Trophoblast cell (in vitro differentiated cells and primary cell): ENCODE results near the gene GSX2.
"Not testable (repeated sequence)": the region's sequence is repeated elsewhere in the genome, so short reads cannot be mapped to it uniquely, and the experiment has no call there.

ENCODE experiments used
- DNase-seq, 2 donors: peaks; one replicate each; pipeline ENCODE4 v3.0.0-alpha.2; 2016
- H2AFZ ChIP-seq: 2 replicates; pipeline ENCODE4 v1.6.1; 2013; ENCODE audit warnings: low read length, moderate library complexity, mild to moderate bottlenecking; ENCODE audit not compliant: insufficient read depth, poor library complexity
- H2AK5ac ChIP-seq: 2 replicates; pipeline ENCODE4 v1.6.1; 2013; ENCODE audit warnings: mild to moderate bottlenecking, low read length
- H2BK120ac ChIP-seq: 2 replicates; pipeline ENCODE4 v1.6.1; 2013; ENCODE audit warnings: low read length, mild to moderate bottlenecking, moderate library complexity; ENCODE audit not compliant: insufficient read depth, poor library complexity
- H2BK12ac ChIP-seq: 2 replicates; pipeline ENCODE4 v1.6.1; 2013; ENCODE audit warnings: mild to moderate bottlenecking, low read length, moderate library complexity
- H2BK5ac ChIP-seq: 2 replicates; pipeline ENCODE4 v1.6.1; 2013; ENCODE audit warnings: low read length, low read depth, moderate library complexity, mild to moderate bottlenecking; ENCODE audit not compliant: poor library complexity
- H3K14ac ChIP-seq: 2 replicates; pipeline ENCODE4 v1.6.1; 2013; ENCODE audit warnings: mild to moderate bottlenecking, low read length
- H3K18ac ChIP-seq: 2 replicates; pipeline ENCODE4 v1.6.1; 2013; ENCODE audit warnings: mild to moderate bottlenecking, low read length
- H3K23ac ChIP-seq: 2 replicates; pipeline ENCODE4 v1.6.1; 2013; ENCODE audit warnings: low read length
- H3K27ac ChIP-seq: 2 replicates; pipeline ENCODE4 v1.5.1; 2013; ENCODE audit warnings: low read depth, mild to moderate bottlenecking, inconsistent platforms, low read length, moderate library complexity
- H3K27me3 ChIP-seq: 2 replicates; pipeline ENCODE4 v1.6.1; 2013; ENCODE audit warnings: inconsistent platforms, mild to moderate bottlenecking, low read length, moderate library complexity; ENCODE audit not compliant: insufficient read depth
- H3K36me3 ChIP-seq, 2 experiments: 1 replicate in 1 of 2; 2 replicates in 1 of 2; pipeline ENCODE4 v1.6.1; 2013; ENCODE audit warnings: low read length in 2 of 2, mild to moderate bottlenecking in 2 of 2, moderate library complexity in 1 of 2; ENCODE audit not compliant: insufficient read depth in 2 of 2, control insufficient read depth in 1 of 2
- H3K4ac ChIP-seq: 2 replicates; pipeline ENCODE4 v1.6.1; 2013; ENCODE audit warnings: low read depth, mild to moderate bottlenecking, low read length, moderate library complexity
- H3K4me1 ChIP-seq, 2 experiments: 1 replicate in 1 of 2; 2 replicates in 1 of 2; pipeline ENCODE4 v1.6.1; 2013; ENCODE audit warnings: low read length in 2 of 2, mild to moderate bottlenecking in 2 of 2, moderate library complexity in 1 of 2; ENCODE audit not compliant: insufficient read depth in 2 of 2, control insufficient read depth in 1 of 2
- H3K4me2 ChIP-seq: 2 replicates; pipeline ENCODE4 v1.6.1; 2013; ENCODE audit warnings: inconsistent platforms, mild to moderate bottlenecking, low read length, moderate library complexity
- H3K4me3 ChIP-seq: 2 replicates; pipeline ENCODE4 v1.5.1; 2013; ENCODE audit warnings: mild to moderate bottlenecking, low read depth, low read length, inconsistent platforms
- H3K79me1 ChIP-seq: one replicate; pipeline ENCODE4 v1.6.1; 2013; ENCODE audit warnings: low read length
- H3K79me2 ChIP-seq: 2 replicates; pipeline ENCODE4 v1.6.1; 2013; ENCODE audit warnings: low read length, mild to moderate bottlenecking; ENCODE audit not compliant: control insufficient read depth, insufficient read depth, poor library complexity
- H3K9ac ChIP-seq: 2 replicates; pipeline ENCODE4 v1.6.1; 2013; ENCODE audit warnings: mild to moderate bottlenecking, low read length
- H3K9me3 ChIP-seq: 2 replicates; pipeline ENCODE4 v1.6.1; 2013; ENCODE audit warnings: low read depth, mild to moderate bottlenecking, control low read depth, inconsistent platforms, low read length; ENCODE audit not compliant: insufficient read depth
- H4K12ac ChIP-seq: 2 replicates; pipeline ENCODE4 v1.6.1; 2013; ENCODE audit warnings: low read depth, mild to moderate bottlenecking, low read length, moderate library complexity
- H4K8ac ChIP-seq: 2 replicates; pipeline ENCODE4 v1.6.1; 2013; ENCODE audit warnings: low read depth, mild to moderate bottlenecking, low read length, moderate library complexity
- H4K91ac ChIP-seq: one replicate; pipeline ENCODE4 v1.6.1; 2013; ENCODE audit warnings: low read depth, mild to moderate bottlenecking, low read length, moderate library complexity
- WGBS: extraction: QIAGEN DNeasy Blood & Tissue Kit; methylation state at CpG from one replicate; pipeline ENCODE4 v1.1.7; 2013; ENCODE audit warnings: missing lambda C conversion rate; ENCODE audit not compliant: insufficient read length, insufficient coverage; ENCODE audit errors: extremely low coverage; 5-methylcytosine and 5-hydroxymethylcytosine counted together

GSX2 gene

DNA sequence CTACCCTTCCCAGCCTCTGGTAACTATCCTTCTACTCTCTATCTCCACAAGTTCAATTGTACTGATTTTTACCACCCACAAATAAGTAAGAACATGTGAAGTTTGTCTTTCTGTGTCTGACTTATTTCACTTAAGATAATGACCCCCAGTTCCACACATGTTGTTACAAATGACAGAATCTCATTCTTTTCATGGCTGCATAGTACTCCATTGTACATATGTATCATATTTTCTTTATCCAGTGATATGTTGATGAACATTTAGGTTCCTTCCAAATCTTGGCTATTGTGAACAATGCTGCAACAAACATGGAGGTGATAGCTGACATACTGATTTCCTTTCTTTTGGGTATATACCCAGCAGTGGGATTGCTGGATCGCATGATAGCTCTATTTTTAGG lies 27.7 kb downstream of the GSX2 start:
- no peak overlapping the region for H3K4me2 ChIP-seq
- H3K9ac ChIP-seq, result no peak overlapping the region
- H3K14ac ChIP-seq, result no peak overlapping the region
- H3K27ac ChIP-seq, result no peak overlapping the region
- H2AK5ac ChIP-seq, result no peak overlapping the region
- no peaks in the 10 kb centered on the region for H3K9me3 ChIP-seq
- H3K23ac ChIP-seq, result no peak overlapping the region
- no peaks in the 10 kb centered on the region for H3K4me1 ChIP-seq
- no peak overlapping the region for H2BK120ac ChIP-seq
- H3K79me2 ChIP-seq, result no peaks in the 10 kb centered on the region
- H3K4ac ChIP-seq, result no peak overlapping the region
- no peak overlapping the region for H4K12ac ChIP-seq
- no peak overlapping the region for H4K8ac ChIP-seq
- H3K36me3 ChIP-seq, result no peaks in the 10 kb centered on the region
- no peak overlapping the region for H2BK12ac ChIP-seq
- H4K91ac ChIP-seq, result no peak overlapping the region
- H2AFZ ChIP-seq, result no peak overlapping the region
- no peak overlapping the region for H3K4me3 ChIP-seq
- H2BK5ac ChIP-seq, result no peak overlapping the region
- no peaks in the 10 kb centered on the region for H3K79me1 ChIP-seq
- WGBS, result no CpG with 5 or more reads among the region's 1 CpG
- no peak for DNase-seq
- H3K27me3 ChIP-seq, result no peaks in the 10 kb centered on the region
- H3K18ac ChIP-seq, result no peak overlapping the region

DNA sequence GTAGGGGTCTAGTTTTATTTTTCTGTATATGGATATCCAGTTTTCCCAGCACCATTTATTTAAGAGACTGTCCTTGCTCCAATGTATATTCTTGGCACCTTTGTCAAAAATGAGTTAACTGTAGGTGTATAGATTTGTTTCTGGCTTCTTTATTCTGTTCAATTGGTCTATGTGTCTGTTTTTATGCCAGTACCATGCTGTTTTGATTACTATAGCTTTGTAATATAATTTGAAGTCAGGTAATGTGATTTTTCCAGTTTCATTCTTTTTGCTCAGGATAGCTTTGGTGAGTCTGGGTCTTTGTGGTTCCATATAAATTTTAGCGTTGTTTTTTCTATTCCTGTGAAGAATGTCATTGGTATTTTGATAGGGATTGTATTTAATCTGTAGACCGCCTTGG lies 28.7 kb downstream of the GSX2 start:
- H2BK5ac ChIP-seq, H3K27ac ChIP-seq, H3K36me3 ChIP-seq, H2AFZ ChIP-seq, H3K4me1 ChIP-seq, H4K12ac ChIP-seq, H3K4me3 ChIP-seq, H3K9ac ChIP-seq, H3K9me3 ChIP-seq, H4K8ac ChIP-seq, H3K79me1 ChIP-seq, H3K27me3 ChIP-seq, H3K4ac ChIP-seq, H2BK120ac ChIP-seq, H3K23ac ChIP-seq, DNase-seq, H3K4me2 ChIP-seq, H2AK5ac ChIP-seq, H3K79me2 ChIP-seq, H2BK12ac ChIP-seq, H3K18ac ChIP-seq, H3K14ac ChIP-seq, H4K91ac ChIP-seq: not testable (repeated sequence)
- no CpG with 5 or more reads among the region's 2 CpGs for WGBS

DNA sequence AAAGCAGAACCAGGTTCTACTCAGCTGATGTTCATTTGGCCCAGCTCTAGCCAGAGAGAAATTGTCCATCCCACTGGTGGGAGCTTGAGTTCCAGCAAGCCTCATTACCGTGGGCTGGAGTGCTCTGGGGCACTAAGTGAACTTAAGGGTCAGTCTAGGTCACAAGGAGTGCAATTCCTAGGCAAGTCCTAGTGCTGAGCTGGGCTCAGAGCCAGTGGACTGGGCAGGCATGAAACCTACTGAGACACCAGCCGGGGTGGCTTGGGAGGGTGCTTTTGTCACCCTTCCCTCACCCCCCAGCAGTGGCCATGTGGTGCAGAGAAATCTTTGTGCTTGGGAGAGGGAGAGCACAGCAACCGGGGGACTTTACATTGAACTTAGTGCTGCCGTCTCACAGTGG lies 39.4 kb downstream of the GSX2 start:
- no peak overlapping the region for H4K12ac ChIP-seq
- no peak overlapping the region for H4K91ac ChIP-seq
- H3K23ac ChIP-seq, result no peak overlapping the region
- no peaks in the 10 kb centered on the region for H3K79me1 ChIP-seq
- H2AFZ ChIP-seq, result no peak overlapping the region
- no peak overlapping the region for H2BK12ac ChIP-seq
- no peaks in the 10 kb centered on the region for H3K4me1 ChIP-seq
- H3K27me3 ChIP-seq, result no peaks in the 10 kb centered on the region
- no peak overlapping the region for H3K9ac ChIP-seq
- WGBS, result no CpG with 5 or more reads among the region's 4 CpGs
- no peaks in the 10 kb centered on the region for H3K9me3 ChIP-seq
- no peak overlapping the region for H2BK120ac ChIP-seq
- no peak for DNase-seq
- H3K4me3 ChIP-seq, result no peak overlapping the region
- H3K18ac ChIP-seq, result no peak overlapping the region
- no peak overlapping the region for H3K4ac ChIP-seq
- no peak overlapping the region for H3K4me2 ChIP-seq
- no peak overlapping the region for H2AK5ac ChIP-seq
- H2BK5ac ChIP-seq, result no peak overlapping the region
- no peak overlapping the region for H3K27ac ChIP-seq
- no peaks in the 10 kb centered on the region for H3K36me3 ChIP-seq
- H4K8ac ChIP-seq, result no peak overlapping the region
- no peak overlapping the region for H3K14ac ChIP-seq
- H3K79me2 ChIP-seq, result no peaks in the 10 kb centered on the region

DNA sequence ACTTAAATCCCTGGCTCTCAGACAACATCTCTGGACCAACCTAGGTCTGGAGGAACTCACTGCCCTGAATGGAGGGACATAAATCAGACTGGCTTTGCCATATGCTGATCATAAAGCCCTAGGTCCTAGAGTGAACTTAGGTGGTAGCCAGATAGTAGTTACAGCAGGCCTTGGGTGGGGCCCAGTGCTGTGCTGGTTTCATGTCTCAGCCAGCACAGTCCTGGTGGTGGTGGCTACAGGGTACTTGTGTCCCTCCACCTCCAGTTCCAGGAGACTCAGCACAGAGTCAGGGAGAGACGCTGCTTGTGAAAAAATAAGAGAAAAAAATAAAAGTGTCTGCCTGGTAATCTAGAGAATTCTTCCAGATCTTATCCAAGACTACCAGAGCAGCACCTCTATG lies 40.3 kb downstream of the GSX2 start:
- Histone ChIP-seq H3K4me3 (no peak overlapping the region), H3K79me1 (no peaks in the 10 kb centered on the region), H3K9me3 (no peaks in the 10 kb centered on the region), H4K12ac (no peak overlapping the region), H3K4ac (no peak overlapping the region), H2BK120ac (no peak overlapping the region), H2AFZ (no peak overlapping the region), H3K14ac (no peak overlapping the region), H3K9ac (no peak overlapping the region), H2BK5ac (no peak overlapping the region), H3K4me1 (no peaks in the 10 kb centered on the region), H3K18ac (no peak overlapping the region), H3K27me3 (no peaks in the 10 kb centered on the region), H3K27ac (no peak overlapping the region), H3K23ac (no peak overlapping the region), H3K4me2 (no peak overlapping the region), H3K36me3 (no peaks in the 10 kb centered on the region), H3K79me2 (no peaks in the 10 kb centered on the region), H4K91ac (no peak overlapping the region), H2BK12ac (no peak overlapping the region), H2AK5ac (no peak overlapping the region), H4K8ac (no peak overlapping the region)
- no peak for DNase-seq
- no CpG with 5 or more reads among the region's 1 CpG for WGBS
